Suprapubic skin (tissue), 4 donors: ENCODE measurements around the gene ZRANB1.

Source experiments
- CTCF ChIP-seq, 2 donors: fragments of 200-600 bp in 1 of 2; fragments of 450-650 bp in 1 of 2; sonication (generic) in 1 of 2; IDR thresholded peaks; one replicate each; pipeline ENCODE4 v1.5.1; 2016 to 2019; ENCODE audit warnings: antibody characterized with exemption in 2 of 2, mild to moderate bottlenecking in 1 of 2, moderate library complexity in 1 of 2
- POLR2A ChIP-seq, 2 donors: fragments of 450-650 bp; IDR thresholded peaks; one replicate each; pipeline ENCODE4 v1.6.1; 2017; ENCODE audit warnings: antibody characterized with exemption in 2 of 2, mild to moderate bottlenecking in 2 of 2, moderate library complexity in 2 of 2
- POLR2AphosphoS5 ChIP-seq, 3 donors: sonication (generic); formaldehyde crosslinking; IDR thresholded peaks; one replicate each; pipeline ENCODE4 v1.6.1; 2017; ENCODE audit warnings: antibody characterized with exemption in 3 of 3

DNA sequence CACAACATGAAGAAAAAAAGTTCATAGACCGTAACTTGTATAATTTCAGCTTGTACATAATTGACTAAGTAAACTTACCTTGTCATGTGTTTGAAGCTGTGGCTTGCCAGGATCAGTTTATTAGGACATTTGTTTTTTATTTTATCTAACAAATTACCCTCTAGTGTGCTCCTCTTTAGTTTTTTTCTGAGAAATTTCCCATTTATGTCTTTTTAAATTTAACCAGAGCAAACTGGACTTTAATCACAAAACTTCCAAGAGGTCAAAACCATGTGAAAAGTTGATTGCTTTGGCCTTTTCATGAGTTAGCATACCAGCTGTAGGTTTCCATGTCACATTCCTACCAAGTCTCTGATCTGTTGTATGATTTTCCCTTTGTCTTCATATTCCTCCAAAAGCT is 42.5 kb downstream of the ZRANB1 start:
- TF ChIP-seq POLR2AphosphoS5 (IDR thresholded peaks at IDR 0.05) (no peak), CTCF (IDR thresholded peaks at IDR 0.05) (no peak), POLR2A (IDR thresholded peaks at IDR 0.05) (no peak)
